GM23338 (cell line): Measurements from ENCODE around the gene TRPM2. TPM values are rescaled to one million over a fixed set of nuclear protein-coding genes. Genes with fewer than 3 reads are reported as not detected.

ENCODE experiments used
- ATAC-seq: fragments of 200-7000 bp; cut with Tn5 transposase; 3 replicates; pipeline ENCODE4 v1.9.1; 2020
- DNase-seq: peaks from one replicate; pipeline ENCODE4 v3.0.0-alpha.2; 2015; ENCODE audit warnings: low spot score
- H2AFZ ChIP-seq: fragments of 200-600 bp; sonication (generic); 2 replicates; pipeline ENCODE4 v1.8.0; 2016; ENCODE audit warnings: antibody characterized with exemption, mild to moderate bottlenecking, moderate library complexity
- H3F3A ChIP-seq: fragments of 200-600 bp; sonication (generic); replicated peaks from 2 replicates; pipeline ENCODE4 v1.8.0; 2017; ENCODE audit warnings: antibody characterized with exemption, mixed run types, low read depth
- H3K27ac ChIP-seq: fragments of 200-600 bp; sonication (generic); 2 replicates; pipeline ENCODE4 v1.6.1; 2016; ENCODE audit warnings: low read depth
- H3K27me3 ChIP-seq: fragments of 200-600 bp; sonication (generic); 2 replicates; pipeline ENCODE4 v1.8.0; 2016; ENCODE audit warnings: mild to moderate bottlenecking, mixed run types, moderate library complexity; ENCODE audit not compliant: insufficient read depth
- H3K36me3 ChIP-seq: fragments of 200-600 bp; sonication (generic); 2 replicates; pipeline ENCODE4 v1.8.0; 2016; ENCODE audit warnings: mild to moderate bottlenecking; ENCODE audit not compliant: insufficient read depth
- H3K4me1 ChIP-seq: fragments of 200-600 bp; sonication (generic); 2 replicates; pipeline ENCODE4 v1.8.0; 2016; ENCODE audit warnings: mild to moderate bottlenecking, moderate library complexity; ENCODE audit not compliant: insufficient read depth
- H3K4me2 ChIP-seq: fragments of 200-600 bp; sonication (generic); 2 replicates; pipeline ENCODE4 v1.7.1; 2017; ENCODE audit warnings: mixed run types
- H3K4me3 ChIP-seq: fragments of 200-600 bp; sonication (generic); 2 replicates; pipeline ENCODE4 v1.6.1; 2016; ENCODE audit warnings: mixed run types
- H3K79me2 ChIP-seq: fragments of 200-600 bp; sonication (generic); replicated peaks from 2 replicates; pipeline ENCODE4 v1.8.0; 2017; ENCODE audit warnings: mild to moderate bottlenecking; ENCODE audit not compliant: insufficient read depth
- H3K9me2 ChIP-seq: fragments of 200-600 bp; sonication (generic); 2 replicates; pipeline ENCODE4 v1.8.0; 2017; ENCODE audit not compliant: insufficient read depth
- H4K20me1 ChIP-seq: fragments of 200-600 bp; sonication (generic); replicated peaks from 2 replicates; pipeline ENCODE4 v1.8.0; 2017; ENCODE audit warnings: mild to moderate bottlenecking; ENCODE audit not compliant: insufficient read depth
- H3K27ac Mint-ChIP-seq: 2 replicates; pipeline ENCODE4 v1.8.0; 2020; ENCODE audit warnings: inconsistent platforms, mild to moderate bottlenecking, moderate library complexity, mixed read lengths
- H3K27me3 Mint-ChIP-seq: 3 replicates; pipeline ENCODE4 v1.8.0; 2022; ENCODE audit warnings: low read depth, mild to moderate bottlenecking, moderate library complexity, mixed read lengths, inconsistent platforms; ENCODE audit not compliant: insufficient read depth, poor library complexity
- H3K36me3 Mint-ChIP-seq: 3 replicates; pipeline ENCODE4 v1.8.0; 2021; ENCODE audit warnings: low read depth, mild to moderate bottlenecking, inconsistent platforms, moderate library complexity, mixed read lengths
- H3K4me1 Mint-ChIP-seq: 3 replicates; pipeline ENCODE4 v1.8.0; 2020; ENCODE audit warnings: mild to moderate bottlenecking, inconsistent platforms, mixed read lengths
- H3K4me3 Mint-ChIP-seq: 3 replicates; pipeline ENCODE4 v1.8.0; 2021; ENCODE audit warnings: moderate library complexity, mild to moderate bottlenecking, inconsistent platforms, mixed read lengths
- H3K9me3 Mint-ChIP-seq: 3 replicates; pipeline ENCODE4 v1.8.0; 2020; ENCODE audit warnings: moderate library complexity, mild to moderate bottlenecking, inconsistent platforms, mixed read lengths
- CREB1 ChIP-seq: fragments of 250-450 bp; sonication (Bioruptor Pico); IDR thresholded peaks from 2 replicates; pipeline ENCODE4 v1.5.0; 2020; ENCODE audit warnings: low read depth, mild to moderate bottlenecking, moderate library complexity
- CTCF ChIP-seq, 2 experiments: fragments of 200-600 bp in 1 of 2; sonication (generic) in 1 of 2; conservative IDR thresholded peaks; 2 replicates each; pipeline versions ENCODE4 v1.5.1 to v1.6.1; 2016 to 2017; ENCODE audit warnings: antibody characterized with exemption in 2 of 2, low read depth in 2 of 2, mild to moderate bottlenecking in 2 of 2, moderate library complexity in 1 of 2
- ETS1 ChIP-seq: IDR thresholded peaks from 2 replicates; pipeline ENCODE4 v1.6.1; 2016; ENCODE audit warnings: antibody characterized with exemption
- EZH2 ChIP-seq: fragments of 200-600 bp; sonication (generic); IDR thresholded peaks from one replicate; pipeline ENCODE4 v1.8.0; 2017; ENCODE audit warnings: antibody characterized with exemption, mild to moderate bottlenecking, low read depth; ENCODE audit not compliant: unreplicated experiment
- NANOG ChIP-seq: IDR thresholded peaks from 2 replicates; pipeline ENCODE4 v1.6.1; 2016; ENCODE audit warnings: antibody characterized with exemption, borderline replicate concordance
- POLR2AphosphoS5 ChIP-seq: IDR thresholded peaks from 2 replicates; pipeline ENCODE4 v1.6.1; 2016; ENCODE audit warnings: antibody characterized with exemption, low read depth
- REST ChIP-seq: IDR thresholded peaks from one replicate; pipeline ENCODE4 v1.6.1; 2018; ENCODE audit warnings: antibody characterized with exemption; ENCODE audit not compliant: unreplicated experiment
- STAT1 ChIP-seq: IDR thresholded peaks from one replicate; pipeline ENCODE4 v1.6.1; 2016; ENCODE audit warnings: antibody characterized with exemption; ENCODE audit not compliant: unreplicated experiment
- ZNF331 ChIP-seq: fragments of 250-450 bp; sonication (Bioruptor Pico); IDR thresholded peaks from 2 replicates; pipeline ENCODE4 v1.5.0; 2020; ENCODE audit warnings: low read depth, mild to moderate bottlenecking, moderate library complexity
- ZNF462 ChIP-seq: fragments of 250-450 bp; sonication (Bioruptor Pico); IDR thresholded peaks from 2 replicates; pipeline ENCODE4 v1.5.0; 2020; ENCODE audit warnings: mild to moderate bottlenecking, moderate library complexity
- polyA plus RNA-seq: library from polyadenylated mRNA; unstranded; fragments of >200 nt; fragmentation: Nextera tagmentation; extraction: Ambion mirVana; gene quantifications from 2 replicates; pipeline ENCODE4 v1.2.1, GENCODE V29; 2016
- total RNA-seq: library from RNA; depleted of rRNA; stranded (reverse); fragments of >200 nt; shearing (Covaris generic); gene quantifications from 2 replicates; pipeline ENCODE4 v1.2.3, GENCODE V29; 2014

Gene TRPM2
- total and polyA plus RNA-seq, 2 experiments from 2014 or later, result 0.53 to 0.83 TPM

GRCh38 chr21:44392185-44392584 lies 38.8 kb downstream of the TRPM2 start (continued):
- TF ChIP-seq ZNF462 (CRISPR knock-in tag) (no peak), REST (no peak), ZNF331 (CRISPR knock-in tag) (no peak)

- H2AFZ ChIP-seq, result no peak overlapping the region
- no peaks in the 10 kb centered on the region for H3K36me3 ChIP-seq
- H3K4me1 ChIP-seq, result no peaks in the 10 kb centered on the region
- H3K27ac ChIP-seq, result no peak overlapping the region
- H3K9me3 Mint-ChIP-seq, result peaks cover 22% of the 10 kb centered on the region
- H3K4me2 ChIP-seq, result no peak overlapping the region
- H3K79me2 ChIP-seq, result no peaks in the 10 kb centered on the region
- H3K9me2 ChIP-seq, result no peaks in the 10 kb centered on the region
- peak; percentile 79 for ATAC-seq
- no peak overlapping the region for H3K27ac Mint-ChIP-seq
- H3F3A ChIP-seq, result no peaks in the 10 kb centered on the region
- H3K4me3 ChIP-seq, result no peak overlapping the region
- H3K36me3 Mint-ChIP-seq, result no peaks in the 10 kb centered on the region
- no peaks in the 10 kb centered on the region; the same call in 2 of the 3 replicates for H3K4me1 Mint-ChIP-seq
- DNase-seq, result no peak
- no peaks in the 10 kb centered on the region for H4K20me1 ChIP-seq
- H3K27me3 ChIP-seq, result no peaks in the 10 kb centered on the region
- H3K4me3 Mint-ChIP-seq, result no peak overlapping the region
- peaks cover 2% of the 10 kb centered on the region for H3K27me3 Mint-ChIP-seq
- TF ChIP-seq EZH2, result no peak
- no peak for TF ChIP-seq CTCF (conservative IDR thresholded peaks at IDR 0.05; ENCODE audit: low read depth in 2 of 2)
- no peak for TF ChIP-seq CREB1 (CRISPR knock-in tag)
- TF ChIP-seq STAT1, result no peak
- TF ChIP-seq ETS1, result no peak
- TF ChIP-seq POLR2AphosphoS5, result no peak
- TF ChIP-seq ZNF331 (CRISPR knock-in tag), result no peak
- no peak for TF ChIP-seq NANOG
These were observed 39.5 kb downstream of the TRPM2 start for GRCh38 chr21:44392916-44393315.
